H4 (cell line): ENCODE data around the gene UBR4. TPM values are rescaled to one million over a fixed set of nuclear protein-coding genes. Genes with fewer than 3 reads are reported as not detected.
"Not testable (repeated sequence)": the region's sequence is repeated elsewhere in the genome, so short reads cannot be mapped to it uniquely, and the experiment has no call there.

Experiments used
- DNase-seq: peaks from one replicate; pipeline ENCODE4 v3.0.0-alpha.2; 2015; ENCODE audit warnings: low spot score
- total RNA-seq: library from RNA; depleted of rRNA; stranded (reverse); fragments of >200 nt; shearing (Covaris generic); gene quantifications from 2 replicates; pipeline ENCODE4 v1.2.3, GENCODE V29; 2014

UBR4 gene
- total RNA-seq, 1 experiment from 2014 or later = 39.2 TPM

GRCh38 chr1:19220080-19220846 lies 10.2 kb upstream of the UBR4 start:
- no peak for DNase-seq

DNA sequence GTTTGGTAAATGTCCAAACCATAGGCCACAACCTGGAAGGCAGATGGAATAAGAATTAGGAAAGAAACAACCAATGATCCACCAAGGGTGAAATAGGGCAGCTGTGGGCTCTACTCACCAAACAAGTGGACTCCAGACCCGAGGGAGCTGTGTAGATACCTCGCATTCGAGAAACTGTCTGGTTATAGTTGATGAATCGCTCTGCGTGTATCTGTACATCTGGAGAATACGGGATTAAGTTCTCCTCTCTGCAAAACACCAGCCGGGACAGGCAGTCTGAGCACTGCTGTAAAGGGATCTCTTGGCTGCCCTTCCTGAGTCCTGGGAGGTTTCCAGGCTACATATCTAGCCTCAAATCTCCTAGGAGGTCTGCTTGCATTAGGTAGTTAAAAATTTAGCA lies 9.4 kb upstream of the UBR4 start:
- DNase-seq = no peak

DNA sequence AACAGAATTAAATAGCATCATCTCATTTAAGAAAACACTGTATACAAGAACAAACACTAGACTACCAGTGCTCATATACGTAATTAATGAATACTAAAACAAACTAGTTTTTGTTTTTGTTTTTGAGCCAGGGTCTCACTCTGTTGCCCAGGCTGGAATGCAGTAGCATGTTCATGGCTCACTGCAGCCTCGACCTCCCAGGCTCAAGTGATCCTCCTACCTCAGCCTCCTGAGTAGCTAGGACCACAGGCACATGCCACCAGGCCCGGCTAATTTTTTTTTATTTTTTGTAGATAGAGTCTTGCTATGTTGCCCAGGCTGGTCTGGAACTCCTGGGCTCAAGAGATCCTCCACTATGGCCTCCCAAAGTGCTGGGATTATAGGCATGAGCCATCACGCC lies 6.5 kb upstream of the UBR4 start:
- DNase-seq = not testable (repeated sequence)

- no peak for DNase-seq
Measured at GRCh38 chr1:19213580-19213979, 3.5 kb upstream of the UBR4 start.

DNA sequence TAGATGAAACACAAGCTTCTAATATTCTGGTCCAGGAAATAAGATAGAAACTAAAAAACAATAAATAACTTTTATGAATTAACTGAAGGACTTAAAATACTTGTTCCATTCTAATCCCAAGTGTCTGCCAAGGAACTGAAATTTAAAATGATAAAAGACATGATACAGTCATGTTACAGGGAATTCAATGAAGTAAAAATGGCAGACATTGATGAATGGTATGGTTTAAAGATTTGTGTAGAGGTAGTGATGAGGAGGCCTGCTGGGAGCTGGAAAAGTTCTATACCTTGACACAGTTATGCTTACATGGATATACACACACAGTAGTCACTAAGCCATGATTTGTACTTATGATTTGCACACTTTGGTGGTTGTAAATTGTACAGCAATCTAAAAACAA lies 2.1 kb upstream of the UBR4 start:
- no peak for DNase-seq

DNA sequence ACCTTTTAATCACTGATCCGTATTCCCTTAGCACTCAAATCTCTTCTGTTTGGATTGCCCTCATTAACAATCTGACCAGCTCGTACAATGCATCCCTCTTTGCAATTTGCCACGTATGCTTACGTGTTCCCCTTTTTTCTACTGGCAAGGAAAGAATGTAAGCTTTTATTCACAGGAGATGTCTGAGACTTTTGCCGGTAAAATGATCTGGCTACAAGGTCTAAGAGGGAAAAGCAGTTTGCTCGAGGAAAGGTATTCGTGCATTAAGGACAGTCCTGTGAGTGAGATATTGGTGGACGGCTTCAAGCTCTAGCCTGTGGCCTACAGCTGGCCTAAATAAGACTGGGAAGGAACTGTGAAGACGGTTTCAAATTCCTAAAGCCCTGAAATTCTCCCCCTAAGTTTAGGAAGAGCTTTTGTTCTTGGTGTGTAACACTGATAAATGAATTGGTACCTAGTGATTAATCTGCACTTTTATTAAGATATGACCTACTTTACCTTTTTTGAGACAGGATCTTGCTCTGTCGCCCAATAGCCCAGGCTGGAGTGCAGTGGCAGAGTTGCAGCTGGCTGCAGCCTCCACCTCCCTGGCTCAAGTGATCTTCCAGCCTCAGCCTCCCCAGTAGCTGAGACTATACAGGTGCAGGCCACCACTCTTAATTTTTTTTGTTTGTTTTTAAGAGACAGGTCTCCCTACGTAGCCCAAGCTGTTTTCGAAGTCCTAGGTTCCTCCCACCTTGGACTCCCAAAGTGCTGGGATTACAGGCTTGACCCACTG lies 895 bp upstream of the UBR4 start:
- no peak for DNase-seq

GRCh38 chr1:19209439-19209989 lies 552 bp downstream of the UBR4 start:
- peak; percentile 19 for DNase-seq

DNA sequence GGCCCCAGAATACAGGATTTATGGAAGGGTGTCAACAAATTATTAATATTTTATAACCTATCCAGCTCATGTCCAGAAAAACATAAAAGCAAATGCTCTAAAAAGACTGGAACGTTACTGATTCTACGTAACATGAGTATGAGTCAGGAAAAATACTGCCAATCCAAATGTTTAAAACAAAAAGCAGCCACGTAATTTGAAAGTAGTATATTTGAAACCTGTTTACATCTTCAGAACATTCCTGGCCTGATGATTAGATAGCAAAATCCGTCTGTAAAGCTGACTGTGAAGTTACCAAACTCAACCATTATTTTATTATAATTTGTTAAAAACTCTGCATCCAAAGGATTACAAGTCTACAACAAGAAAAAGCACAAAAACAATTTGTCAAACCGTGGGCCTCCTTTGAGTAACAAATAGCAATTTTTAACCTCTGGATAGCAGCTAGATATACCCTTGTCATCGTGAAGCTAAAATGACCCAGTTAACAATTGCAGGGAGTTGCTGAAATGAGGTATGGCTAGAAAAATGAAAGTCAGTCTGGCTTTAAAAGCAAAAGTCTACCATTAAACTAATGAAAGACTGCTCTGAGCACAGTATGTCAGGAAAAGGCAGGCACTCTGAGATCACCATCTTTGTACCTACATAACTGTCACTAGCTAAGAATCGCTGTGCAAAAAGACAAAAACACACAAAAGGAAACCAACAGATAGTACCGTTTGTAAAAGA lies 1.2 kb downstream of the UBR4 start:
- DNase-seq = peak; percentile 19

- DNase-seq = no peak
Measured at GRCh38 chr1:19206947-19207346, 3.1 kb downstream of the UBR4 start.

DNA sequence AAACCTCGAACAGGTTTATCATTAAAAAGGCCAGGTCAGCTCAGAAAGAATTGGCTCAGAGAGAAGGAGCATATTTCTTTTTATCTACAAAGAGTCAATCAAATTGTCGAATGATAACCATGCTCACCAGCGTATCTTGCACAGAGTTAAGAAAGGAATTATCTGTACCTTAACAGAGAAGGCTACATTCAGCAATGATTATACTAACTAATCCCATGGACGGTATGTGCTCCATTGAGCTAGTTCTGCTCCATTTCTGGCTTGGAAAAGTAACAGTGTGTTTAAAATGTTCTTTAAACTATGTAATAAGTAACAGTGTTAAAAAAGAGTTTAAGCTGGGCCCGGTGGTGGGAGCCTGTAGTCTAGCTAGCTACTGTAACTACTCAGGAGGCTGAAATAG lies 4.2 kb downstream of the UBR4 start:
- no peak for DNase-seq

- DNase-seq = no peak
Measured at GRCh38 chr1:19205403-19205802, 4.7 kb downstream of the UBR4 start.

DNA sequence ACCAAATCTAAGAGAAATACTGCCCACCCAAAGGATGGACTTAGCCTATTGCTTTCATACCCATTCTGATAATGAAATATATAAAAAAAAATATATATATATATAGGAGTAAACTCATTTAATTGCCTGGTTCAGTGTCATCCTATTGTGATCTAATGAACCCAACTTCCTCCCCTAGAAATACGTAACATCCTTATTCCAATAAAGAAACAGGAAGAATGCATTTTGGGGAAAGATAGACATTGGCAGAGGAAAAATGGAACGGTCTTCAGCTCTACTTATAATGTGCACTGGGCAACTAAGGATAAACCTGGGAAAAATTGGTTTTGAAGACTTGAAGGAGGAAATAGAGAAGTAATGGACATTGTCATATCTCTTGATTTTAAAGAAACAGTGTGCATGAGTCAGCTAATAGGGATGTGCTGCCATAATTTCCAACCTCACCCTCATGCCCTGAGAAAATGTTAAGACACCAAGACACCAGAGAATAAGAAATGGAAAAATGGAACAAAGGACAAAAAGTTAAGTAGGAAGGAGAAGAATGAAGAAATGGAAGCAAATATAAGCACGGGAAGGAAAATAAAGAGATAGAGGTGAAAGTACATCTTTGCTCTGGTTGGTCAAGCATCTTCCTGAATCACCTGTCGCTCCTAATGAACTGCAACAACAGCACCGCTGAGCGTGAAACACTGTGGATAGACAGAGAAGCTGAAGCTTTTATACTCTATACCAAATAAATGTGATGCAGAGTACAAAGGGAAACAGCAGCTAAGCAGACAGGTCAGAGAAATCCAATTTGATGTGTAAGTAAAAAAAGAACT lies 5.4 kb downstream of the UBR4 start:
- no peak for DNase-seq

GRCh38 chr1:19203440-19203839 lies 6.6 kb downstream of the UBR4 start:
- peak; percentile 14 for DNase-seq

DNA sequence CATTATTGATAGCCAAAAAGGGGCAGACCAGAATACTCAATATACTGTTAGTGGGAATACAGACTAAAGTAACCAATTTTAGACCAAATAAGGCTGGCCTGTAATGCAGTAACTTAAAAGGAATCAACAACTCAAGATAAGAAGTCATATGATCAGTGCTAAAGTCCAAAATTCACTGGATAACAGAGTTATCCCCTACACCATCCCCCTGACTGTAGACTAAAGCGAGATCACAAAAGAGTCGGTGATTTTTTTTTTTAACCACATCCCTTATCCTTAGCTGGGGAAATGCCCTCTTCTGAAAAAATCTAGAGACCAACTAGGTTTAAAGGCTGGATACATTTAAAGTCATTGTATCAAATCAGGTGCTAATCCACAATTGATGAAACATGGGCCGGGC lies 7.7 kb downstream of the UBR4 start:
- no peak for DNase-seq

GRCh38 chr1:19199969-19200604 lies 10.0 kb downstream of the UBR4 start:
- DNase-seq = no peak

- DNase-seq = no peak
Measured at GRCh38 chr1:19199329-19199968, 10.6 kb downstream of the UBR4 start.

- DNase-seq = no peak
Measured at GRCh38 chr1:19198820-19199219, 11.2 kb downstream of the UBR4 start.

- DNase-seq = no peak
Measured at GRCh38 chr1:19197845-19198244, 12.2 kb downstream of the UBR4 start.

DNA sequence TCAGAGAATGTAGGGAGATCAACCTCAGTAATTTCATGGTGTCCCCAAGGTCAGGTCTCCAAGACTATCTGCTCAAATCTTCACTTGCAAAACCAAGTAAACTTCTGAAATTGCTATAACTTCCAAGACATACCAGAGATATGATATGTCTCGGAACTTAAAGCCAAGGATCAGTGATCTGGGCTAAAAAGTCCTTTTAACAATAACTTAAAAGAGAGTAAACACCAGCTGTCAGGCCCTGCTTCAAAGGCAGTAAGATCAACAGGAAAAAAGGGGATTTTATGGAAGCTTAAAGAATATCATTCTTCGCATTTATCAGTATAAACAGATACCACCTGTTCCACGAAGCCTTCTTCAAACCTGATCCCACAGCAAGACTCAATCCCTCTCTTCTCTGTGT lies 13.7 kb downstream of the UBR4 start:
- no peak for DNase-seq

DNA sequence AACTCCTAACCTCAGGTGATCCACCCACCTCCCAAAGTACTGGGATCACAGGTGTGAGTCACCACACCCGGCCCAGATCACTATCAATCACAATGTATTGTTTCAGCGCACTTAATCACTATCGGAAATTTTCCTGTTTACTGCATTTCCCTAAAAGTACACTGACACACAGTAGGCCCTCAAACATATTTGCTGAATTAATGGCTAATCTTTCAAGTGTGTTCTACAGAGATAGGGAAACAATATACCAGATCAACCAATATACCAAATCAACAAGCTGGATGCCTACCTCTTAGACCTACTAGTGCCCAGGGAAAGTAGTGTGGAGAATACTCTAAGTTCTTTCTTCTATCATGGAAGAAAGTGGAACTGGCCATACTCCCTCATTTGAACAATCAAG lies 17.1 kb downstream of the UBR4 start:
- DNase-seq = no peak
